ENCODE data around the gene SLC22A13. TPM values are rescaled to one million over a fixed set of nuclear protein-coding genes. Genes with fewer than 3 reads are reported as not detected.

SLC22A13 gene
- polyA plus RNA-seq, 2 donors: 0.14 to 0.53 TPM

- no peaks in the 10 kb centered on the region for H3K4me1 ChIP-seq (ENCODE audit: control insufficient read depth in 2 of 2, insufficient read depth in 2 of 2, low read length in 1 of 2)
- H3K36me3 ChIP-seq (ENCODE audit: control insufficient read depth in 2 of 2, insufficient read depth in 2 of 2, low read length in 1 of 2): peaks cover 0 to 35% of the 10 kb centered on the region in 2 donors
- H3K4me3 ChIP-seq (ENCODE audit: low read depth in 1 of 2, low read length in 2 of 2): no peak overlapping the region
Observed at GRCh38 chr3:38274864-38275649, 9.4 kb downstream of the SLC22A13 start.

GRCh38 chr3:38275658-38276057 lies 10.0 kb downstream of the SLC22A13 start:
- H3K4me1 ChIP-seq (ENCODE audit: control insufficient read depth in 2 of 2, insufficient read depth in 2 of 2, low read length in 1 of 2): no peaks in the 10 kb centered on the region
- H3K27ac ChIP-seq (ENCODE audit: low read depth in 2 of 2, low read length in 1 of 2): no peak overlapping the region
- peaks cover 0 to 35% of the 10 kb centered on the region in 2 donors for H3K36me3 ChIP-seq (ENCODE audit: control insufficient read depth in 2 of 2, insufficient read depth in 2 of 2, low read length in 1 of 2)
- H3K9me3 ChIP-seq (ENCODE audit: control insufficient read depth in 2 of 2, insufficient read depth in 1 of 2, low read depth in 1 of 2, low read length in 1 of 2): no peaks in the 10 kb centered on the region
- 94 to 95% methylated on average over 8 of the region's 8 CpGs for WGBS, 2 donors
- H3K4me3 ChIP-seq (ENCODE audit: low read depth in 1 of 2, low read length in 2 of 2): no peak overlapping the region
- no peaks in the 10 kb centered on the region for H3K27me3 ChIP-seq (ENCODE audit: control insufficient read depth in 1 of 2, insufficient read depth in 2 of 2, low read length in 2 of 2)

More at GRCh38 chr3:38274864-38275649, 9.4 kb downstream of the SLC22A13 start:
- no peak overlapping the region for H3K27ac ChIP-seq (ENCODE audit: low read depth in 2 of 2, low read length in 1 of 2)
- H3K9me3 ChIP-seq (ENCODE audit: control insufficient read depth in 2 of 2, insufficient read depth in 1 of 2, low read depth in 1 of 2, low read length in 1 of 2): no peaks in the 10 kb centered on the region
- no peaks in the 10 kb centered on the region for H3K27me3 ChIP-seq (ENCODE audit: control insufficient read depth in 1 of 2, insufficient read depth in 2 of 2, low read length in 2 of 2)
- WGBS, 2 donors: 93% methylated on average over 21 of the region's 21 CpGs

GRCh38 chr3:38276081-38276916 lies 10.7 kb downstream of the SLC22A13 start:
- Histone ChIP-seq H3K27me3 (ENCODE audit: control insufficient read depth in 1 of 2, insufficient read depth in 2 of 2, low read length in 2 of 2) (no peaks in the 10 kb centered on the region), H3K4me1 (ENCODE audit: control insufficient read depth in 2 of 2, insufficient read depth in 2 of 2, low read length in 1 of 2) (no peaks in the 10 kb centered on the region), H3K27ac (ENCODE audit: low read depth in 2 of 2, low read length in 1 of 2) (no peak overlapping the region), H3K9me3 (ENCODE audit: control insufficient read depth in 2 of 2, insufficient read depth in 1 of 2, low read depth in 1 of 2, low read length in 1 of 2) (no peaks in the 10 kb centered on the region), H3K4me3 (ENCODE audit: low read depth in 1 of 2, low read length in 2 of 2) (no peak overlapping the region), H3K36me3 (ENCODE audit: control insufficient read depth in 2 of 2, insufficient read depth in 2 of 2, low read length in 1 of 2) (peaks cover 0 to 35% of the 10 kb centered on the region in 2 donors)
- 93 to 94% methylated on average over 13 of the region's 13 CpGs for WGBS, 2 donors

- 94% methylated on average over 13 of the region's 13 CpGs for WGBS, 2 donors
- H3K9me3 ChIP-seq (ENCODE audit: control insufficient read depth in 2 of 2, insufficient read depth in 1 of 2, low read depth in 1 of 2, low read length in 1 of 2): no peaks in the 10 kb centered on the region
Observed at GRCh38 chr3:38276917-38277630, 11.5 kb downstream of the SLC22A13 start.

GRCh38 chr3:38278841-38279240 lies 13.2 kb downstream of the SLC22A13 start:
- Histone ChIP-seq H3K4me1 (ENCODE audit: control insufficient read depth in 2 of 2, insufficient read depth in 2 of 2, low read length in 1 of 2) (peaks cover 0 to 2% of the 10 kb centered on the region in 2 donors), H3K36me3 (ENCODE audit: control insufficient read depth in 2 of 2, insufficient read depth in 2 of 2, low read length in 1 of 2) (peaks cover 0 to 35% of the 10 kb centered on the region in 2 donors), H3K27ac (ENCODE audit: low read depth in 2 of 2, low read length in 1 of 2) (no peak overlapping the region), H3K27me3 (ENCODE audit: control insufficient read depth in 1 of 2, insufficient read depth in 2 of 2, low read length in 2 of 2) (no peaks in the 10 kb centered on the region), H3K4me3 (ENCODE audit: low read depth in 1 of 2, low read length in 2 of 2) (no peak overlapping the region), H3K9me3 (ENCODE audit: control insufficient read depth in 2 of 2, insufficient read depth in 1 of 2, low read depth in 1 of 2, low read length in 1 of 2) (no peaks in the 10 kb centered on the region)
- WGBS, 2 donors: 94% methylated on average over 5 of the region's 5 CpGs

More at GRCh38 chr3:38276917-38277630, 11.5 kb downstream of the SLC22A13 start:
- Histone ChIP-seq H3K4me3 (ENCODE audit: low read depth in 1 of 2, low read length in 2 of 2) (no peak overlapping the region), H3K27me3 (ENCODE audit: control insufficient read depth in 1 of 2, insufficient read depth in 2 of 2, low read length in 2 of 2) (no peaks in the 10 kb centered on the region), H3K27ac (ENCODE audit: low read depth in 2 of 2, low read length in 1 of 2) (no peak overlapping the region), H3K4me1 (ENCODE audit: control insufficient read depth in 2 of 2, insufficient read depth in 2 of 2, low read length in 1 of 2) (peaks cover 0 to 1% of the 10 kb centered on the region in 2 donors), H3K36me3 (ENCODE audit: control insufficient read depth in 2 of 2, insufficient read depth in 2 of 2, low read length in 1 of 2) (peaks cover 0 to 35% of the 10 kb centered on the region in 2 donors)

GRCh38 chr3:38281895-38282686 lies 16.5 kb downstream of the SLC22A13 start, which contains the start of gene SLC22A14:
TSS of gene SLC22A14 (plus strand) at chr3:38282294. CDS start at chr3:38306027, 23,733 bp downstream.
- Histone ChIP-seq H3K4me3 (ENCODE audit: low read depth in 1 of 2, low read length in 2 of 2) (no peak within 1 kb of the TSS), H3K27ac (ENCODE audit: low read depth in 2 of 2, low read length in 1 of 2) (no peak within 1 kb of the TSS), H3K4me1 (ENCODE audit: control insufficient read depth in 2 of 2, insufficient read depth in 2 of 2, low read length in 1 of 2) (peaks cover 0 to 2% of the 10 kb centered on the region in 2 donors), H3K36me3 (ENCODE audit: control insufficient read depth in 2 of 2, insufficient read depth in 2 of 2, low read length in 1 of 2) (peaks cover 0 to 9% of the 10 kb centered on the region in 2 donors), H3K9me3 (ENCODE audit: control insufficient read depth in 2 of 2, insufficient read depth in 1 of 2, low read depth in 1 of 2, low read length in 1 of 2) (no peaks in the 10 kb centered on the region), H3K27me3 (ENCODE audit: control insufficient read depth in 1 of 2, insufficient read depth in 2 of 2, low read length in 2 of 2) (no peaks in the 10 kb centered on the region)
- WGBS, 2 donors: 77 to 87% methylated on average over 14 of the region's 14 CpGs

- Histone ChIP-seq H3K4me1 (ENCODE audit: control insufficient read depth in 2 of 2, insufficient read depth in 2 of 2, low read length in 1 of 2) (peaks cover 0 to 2% of the 10 kb centered on the region in 2 donors), H3K36me3 (ENCODE audit: control insufficient read depth in 2 of 2, insufficient read depth in 2 of 2, low read length in 1 of 2) (no peaks in the 10 kb centered on the region), H3K4me3 (ENCODE audit: low read depth in 1 of 2, low read length in 2 of 2) (no peak overlapping the region), H3K27ac (ENCODE audit: low read depth in 2 of 2, low read length in 1 of 2) (no peak overlapping the region), H3K27me3 (ENCODE audit: control insufficient read depth in 1 of 2, insufficient read depth in 2 of 2, low read length in 2 of 2) (no peaks in the 10 kb centered on the region), H3K9me3 (ENCODE audit: control insufficient read depth in 2 of 2, insufficient read depth in 1 of 2, low read depth in 1 of 2, low read length in 1 of 2) (no peaks in the 10 kb centered on the region)
- WGBS, 2 donors: 81 to 82% methylated on average over 16 of the region's 16 CpGs
Observed at GRCh38 chr3:38283810-38284755, 18.5 kb downstream of the SLC22A13 start.

- H3K36me3 ChIP-seq (ENCODE audit: control insufficient read depth in 2 of 2, insufficient read depth in 2 of 2, low read length in 1 of 2): no peaks in the 10 kb centered on the region
- no peak overlapping the region for H3K27ac ChIP-seq (ENCODE audit: low read depth in 2 of 2, low read length in 1 of 2)
- peaks cover 0 to 2% of the 10 kb centered on the region in 2 donors for H3K4me1 ChIP-seq (ENCODE audit: control insufficient read depth in 2 of 2, insufficient read depth in 2 of 2, low read length in 1 of 2)
- no peaks in the 10 kb centered on the region for H3K9me3 ChIP-seq (ENCODE audit: control insufficient read depth in 2 of 2, insufficient read depth in 1 of 2, low read depth in 1 of 2, low read length in 1 of 2)
- H3K4me3 ChIP-seq (ENCODE audit: low read depth in 1 of 2, low read length in 2 of 2): no peak overlapping the region
- WGBS, 2 donors: 84 to 87% methylated on average over 6 of the region's 6 CpGs
- no peaks in the 10 kb centered on the region for H3K27me3 ChIP-seq (ENCODE audit: control insufficient read depth in 1 of 2, insufficient read depth in 2 of 2, low read length in 2 of 2)
Observed at GRCh38 chr3:38284756-38285150, 19.1 kb downstream of the SLC22A13 start.
